GM12801 (cell line): ENCODE results near the gene GRIK1.

ENCODE experiments used
- TF ChIP-seq, protein P1 (sequence below): IDR thresholded peaks from one replicate; pipeline ENCODE4 v1.5.1; 2011; ENCODE audit warnings: control low read depth; ENCODE audit not compliant: insufficient read length; ENCODE audit errors: extremely low read depth

GRIK1 gene

GRCh38 chr21:29654203-29654602, 285.6 kb downstream of the GRIK1 start:
- TF ChIP-seq, protein P1, sequence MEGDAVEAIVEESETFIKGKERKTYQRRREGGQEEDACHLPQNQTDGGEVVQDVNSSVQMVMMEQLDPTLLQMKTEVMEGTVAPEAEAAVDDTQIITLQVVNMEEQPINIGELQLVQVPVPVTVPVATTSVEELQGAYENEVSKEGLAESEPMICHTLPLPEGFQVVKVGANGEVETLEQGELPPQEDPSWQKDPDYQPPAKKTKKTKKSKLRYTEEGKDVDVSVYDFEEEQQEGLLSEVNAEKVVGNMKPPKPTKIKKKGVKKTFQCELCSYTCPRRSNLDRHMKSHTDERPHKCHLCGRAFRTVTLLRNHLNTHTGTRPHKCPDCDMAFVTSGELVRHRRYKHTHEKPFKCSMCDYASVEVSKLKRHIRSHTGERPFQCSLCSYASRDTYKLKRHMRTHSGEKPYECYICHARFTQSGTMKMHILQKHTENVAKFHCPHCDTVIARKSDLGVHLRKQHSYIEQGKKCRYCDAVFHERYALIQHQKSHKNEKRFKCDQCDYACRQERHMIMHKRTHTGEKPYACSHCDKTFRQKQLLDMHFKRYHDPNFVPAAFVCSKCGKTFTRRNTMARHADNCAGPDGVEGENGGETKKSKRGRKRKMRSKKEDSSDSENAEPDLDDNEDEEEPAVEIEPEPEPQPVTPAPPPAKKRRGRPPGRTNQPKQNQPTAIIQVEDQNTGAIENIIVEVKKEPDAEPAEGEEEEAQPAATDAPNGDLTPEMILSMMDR, result no peak

GRCh38 chr21:29650523-29651022, 289.2 kb downstream of the GRIK1 start:
- TF ChIP-seq, protein P1, result no peak

- TF ChIP-seq, protein P1, result no peak
Measured at GRCh38 chr21:29649406-29649814, 290.4 kb downstream of the GRIK1 start.

GRCh38 chr21:29648710-29649240, 291.0 kb downstream of the GRIK1 start:
- TF ChIP-seq, protein P1, result no peak

DNA sequence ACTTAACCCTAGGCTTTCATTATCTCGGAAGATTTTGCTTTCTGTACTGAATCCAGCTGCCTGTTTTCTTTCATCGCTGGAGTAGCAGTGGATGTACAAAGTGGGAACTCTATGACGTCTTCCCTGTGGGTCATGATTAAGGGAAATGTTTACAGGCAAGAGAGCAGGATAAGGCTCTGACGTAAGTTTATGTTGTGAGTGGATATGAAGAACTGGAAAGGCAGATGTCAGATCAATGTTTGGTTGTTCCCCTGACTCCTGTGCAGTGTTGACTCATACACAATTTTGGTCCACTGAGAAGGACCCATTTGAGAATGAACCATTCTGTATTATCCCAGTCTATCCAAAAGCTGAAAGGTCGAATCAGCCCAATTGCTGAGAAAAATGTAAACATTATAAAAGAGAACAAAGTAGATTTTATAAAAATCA, 292.4 kb downstream of the GRIK1 start:
- TF ChIP-seq, protein P1, result no peak

GRCh38 chr21:29645666-29646553, 293.9 kb downstream of the GRIK1 start:
- TF ChIP-seq, protein P1, result no peak

DNA sequence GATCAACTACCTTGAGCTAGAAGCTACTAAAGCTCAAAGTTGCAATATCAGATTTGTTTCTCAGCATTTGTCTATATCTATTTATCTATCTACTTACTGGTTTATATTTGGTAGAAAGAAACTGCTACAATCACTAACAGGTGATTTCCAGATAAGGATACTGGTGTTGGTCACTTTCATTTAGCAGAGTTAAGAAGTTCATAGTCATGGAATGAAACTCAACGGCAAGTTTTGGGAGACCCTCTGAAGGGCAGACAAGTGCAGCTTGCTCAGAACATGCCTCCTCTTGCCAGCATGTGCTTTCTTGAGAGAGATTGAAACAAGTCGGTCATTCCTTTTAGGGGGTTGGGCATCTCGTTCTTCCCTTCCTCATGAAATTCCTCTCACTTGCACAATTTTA, 296.5 kb downstream of the GRIK1 start:
- TF ChIP-seq, protein P1, result no peak
